Measurements from ENCODE around the gene CD74. TPM values are rescaled to one million over a fixed set of nuclear protein-coding genes. Genes with fewer than 3 reads are reported as not detected.
A peak's percentile ranks its signal among the peaks of the same experiment; 100 is the strongest.

The CD74 gene
- total RNA-seq, 6 experiments from 2014 or later, result 0.37 TPM; not detected in 5

DNA sequence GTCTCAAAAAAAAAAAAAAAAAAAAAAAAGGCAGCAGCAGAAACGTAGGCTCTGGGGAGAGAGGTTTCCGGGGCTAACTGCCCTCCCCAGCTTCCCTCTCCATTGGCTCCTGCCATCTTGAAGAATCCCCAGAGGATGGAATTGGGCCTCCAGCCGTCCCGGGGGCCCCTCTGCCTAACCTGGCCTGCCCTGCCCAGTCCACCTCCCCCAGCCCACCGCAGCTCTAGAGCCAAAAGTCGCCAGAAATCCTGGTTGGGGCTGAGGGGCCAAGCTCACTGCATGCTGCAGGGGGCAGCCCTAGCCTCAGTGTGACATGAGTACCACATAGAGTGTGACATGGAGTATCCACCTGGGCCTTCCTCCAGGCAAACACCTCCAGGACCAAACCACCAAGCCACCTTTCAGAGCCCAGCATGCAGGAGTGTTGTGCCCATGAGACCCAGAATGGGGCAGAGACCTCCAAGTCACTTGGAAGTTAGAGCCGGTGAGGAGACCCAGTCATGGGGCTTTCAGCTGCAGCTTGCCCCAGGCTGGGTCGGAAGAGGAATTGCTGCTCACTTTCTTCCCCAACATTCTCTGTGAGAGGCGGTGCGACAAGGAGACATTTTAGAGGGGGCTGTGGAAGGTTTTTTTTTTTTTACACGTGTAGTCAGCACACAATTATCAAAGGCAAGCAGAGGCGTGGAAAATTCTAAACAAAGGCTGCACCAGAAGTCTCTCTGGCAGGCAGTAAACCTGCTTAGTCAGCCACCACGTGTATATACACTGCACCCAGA, 17.6 kb downstream of the CD74 start:
- TF ChIP-seq, protein P1, sequence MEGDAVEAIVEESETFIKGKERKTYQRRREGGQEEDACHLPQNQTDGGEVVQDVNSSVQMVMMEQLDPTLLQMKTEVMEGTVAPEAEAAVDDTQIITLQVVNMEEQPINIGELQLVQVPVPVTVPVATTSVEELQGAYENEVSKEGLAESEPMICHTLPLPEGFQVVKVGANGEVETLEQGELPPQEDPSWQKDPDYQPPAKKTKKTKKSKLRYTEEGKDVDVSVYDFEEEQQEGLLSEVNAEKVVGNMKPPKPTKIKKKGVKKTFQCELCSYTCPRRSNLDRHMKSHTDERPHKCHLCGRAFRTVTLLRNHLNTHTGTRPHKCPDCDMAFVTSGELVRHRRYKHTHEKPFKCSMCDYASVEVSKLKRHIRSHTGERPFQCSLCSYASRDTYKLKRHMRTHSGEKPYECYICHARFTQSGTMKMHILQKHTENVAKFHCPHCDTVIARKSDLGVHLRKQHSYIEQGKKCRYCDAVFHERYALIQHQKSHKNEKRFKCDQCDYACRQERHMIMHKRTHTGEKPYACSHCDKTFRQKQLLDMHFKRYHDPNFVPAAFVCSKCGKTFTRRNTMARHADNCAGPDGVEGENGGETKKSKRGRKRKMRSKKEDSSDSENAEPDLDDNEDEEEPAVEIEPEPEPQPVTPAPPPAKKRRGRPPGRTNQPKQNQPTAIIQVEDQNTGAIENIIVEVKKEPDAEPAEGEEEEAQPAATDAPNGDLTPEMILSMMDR (IDR thresholded peaks at IDR 0.05), result no peak; the same call in 1 of the 2 replicates
- no peak for DNase-seq

DNA sequence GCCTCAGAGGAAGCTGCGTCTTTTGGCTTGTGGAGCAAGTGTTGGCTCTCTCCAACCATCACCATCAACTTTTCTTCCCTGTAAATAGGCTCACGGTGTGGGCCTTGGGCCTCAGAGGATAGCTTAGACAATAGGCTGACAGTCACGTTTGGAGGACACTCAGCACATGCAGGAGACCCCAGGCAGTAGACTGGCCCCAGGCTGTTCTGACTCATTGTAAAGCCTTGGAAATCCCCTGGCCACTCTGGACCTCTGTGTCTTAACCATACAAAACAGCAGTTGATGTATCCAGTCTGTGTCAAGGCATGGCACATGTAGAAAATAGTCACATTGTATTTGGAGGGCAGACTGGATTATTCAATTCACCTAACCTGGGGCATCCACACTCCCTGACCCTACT, 18.6 kb downstream of the CD74 start:
- TF ChIP-seq, protein P1 (IDR thresholded peaks at IDR 0.05), result no peak
- Mint-ChIP-seq H3K9me3 (no peaks in the 10 kb centered on the region), H3K4me3 (no peak overlapping the region), H3K27ac (no peak overlapping the region), H3K27me3 (ENCODE audit: insufficient read depth) (peaks cover 3% of the 10 kb centered on the region), H3K4me1 (ENCODE audit: low read depth) (peaks cover 29% of the 10 kb centered on the region), H3K36me3 (ENCODE audit: low read depth) (peaks cover 31% of the 10 kb centered on the region)
- DNase-seq, result peak; percentile 24

More for the DNA sequence above, 17.6 kb downstream of the CD74 start:
- H3K9me3 Mint-ChIP-seq, result no peaks in the 10 kb centered on the region
- no peak overlapping the region for H3K27ac Mint-ChIP-seq
- no peak overlapping the region for H3K4me3 Mint-ChIP-seq
- peaks cover 39% of the 10 kb centered on the region for H3K4me1 Mint-ChIP-seq (ENCODE audit: low read depth)
- peaks cover 3% of the 10 kb centered on the region for H3K27me3 Mint-ChIP-seq (ENCODE audit: insufficient read depth)
- H3K36me3 Mint-ChIP-seq (ENCODE audit: low read depth), result peaks cover 31% of the 10 kb centered on the region

GRCh38 chr5:150393096-150393645, 19.5 kb downstream of the CD74 start:
- no peaks in the 10 kb centered on the region for H3K9me3 Mint-ChIP-seq

GRCh38 chr5:150392680-150393079, 20.0 kb downstream of the CD74 start:
- Mint-ChIP-seq H3K36me3 (ENCODE audit: low read depth) (peaks cover 25% of the 10 kb centered on the region), H3K4me3 (no peak overlapping the region), H3K27me3 (ENCODE audit: insufficient read depth) (peaks cover 3% of the 10 kb centered on the region), H3K9me3 (no peaks in the 10 kb centered on the region), H3K27ac (no peak overlapping the region), H3K4me1 (ENCODE audit: low read depth) (peaks cover 20% of the 10 kb centered on the region)
- TF ChIP-seq, protein P1 (IDR thresholded peaks at IDR 0.05), result no peak
- DNase-seq, result no peak

More at GRCh38 chr5:150393096-150393645, 19.5 kb downstream of the CD74 start:
- TF ChIP-seq, protein P1 (IDR thresholded peaks at IDR 0.05), result no peak
- Mint-ChIP-seq H3K27me3 (ENCODE audit: insufficient read depth) (peaks cover 3% of the 10 kb centered on the region), H3K36me3 (ENCODE audit: low read depth) (peaks cover 28% of the 10 kb centered on the region), H3K27ac (peak overlapping the region; percentile 25; the same call in 1 of the 2 replicates), H3K4me3 (no peak overlapping the region), H3K4me1 (ENCODE audit: low read depth) (peaks cover 23% of the 10 kb centered on the region)
- DNase-seq, result no peak

DNA sequence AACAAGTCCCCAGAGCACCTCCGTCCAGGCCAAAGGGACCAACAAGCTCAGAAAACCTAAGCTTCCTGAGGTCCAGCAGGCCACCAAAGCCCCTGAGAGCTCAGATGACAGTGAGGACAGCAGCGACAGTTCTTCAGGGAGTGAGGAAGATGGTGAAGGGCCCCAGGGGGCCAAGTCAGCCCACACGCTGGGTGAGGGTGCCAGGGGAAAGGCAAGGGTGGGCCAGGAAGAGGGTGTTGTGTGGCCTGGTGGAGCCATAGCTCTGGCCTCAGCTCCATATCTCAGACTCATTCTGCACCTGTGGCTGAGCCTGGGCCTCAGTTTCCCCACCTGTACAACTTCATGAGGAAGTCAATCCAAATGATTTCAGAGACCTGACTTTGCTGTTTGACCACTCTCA, 20.7 kb downstream of the CD74 start:
- Mint-ChIP-seq H3K27ac (no peak overlapping the region), H3K27me3 (ENCODE audit: insufficient read depth) (peaks cover 3% of the 10 kb centered on the region), H3K4me1 (ENCODE audit: low read depth) (peaks cover 13% of the 10 kb centered on the region), H3K9me3 (no peaks in the 10 kb centered on the region), H3K36me3 (ENCODE audit: low read depth) (peaks cover 20% of the 10 kb centered on the region), H3K4me3 (no peak overlapping the region)
- DNase-seq, result no peak
- TF ChIP-seq, protein P1 (IDR thresholded peaks at IDR 0.05), result no peak
